ENCODE results near the gene PXYLP1. TPM values are rescaled to one million over a fixed set of nuclear protein-coding genes. Genes with fewer than 3 reads are reported as not detected.

Gene PXYLP1
- total RNA-seq, 1 experiment from 2014 or later = 6.2 TPM

- ATAC-seq (no peak), DNase-seq (no peak)
- intact Hi-C loops (cut with micrococcal nuclease) = no loop called here
- CTCF ChIA-PET = interaction anchor here (0.7 kb wide), 1 partner anchor 644 kb away, joined by 18 read pairs; no protein-coding TSS in a partner anchor
- no peak overlapping the region for H3K4me3 ChIP-seq (ENCODE audit: low read length)
- no peak overlapping the region for H2AFZ ChIP-seq (ENCODE audit: low read length)
- TF ChIP-seq EZH2phosphoT487 (IDR thresholded peaks at IDR 0.05; ENCODE audit: borderline replicate concordance, low read length) (no peak), EZH2 (IDR thresholded peaks at IDR 0.05; ENCODE audit: low read length, unreplicated experiment) (no peak), CTCF (conservative IDR thresholded peaks at IDR 0.05; ENCODE audit: low read depth, low read length) (no peak)
- H3K79me2 ChIP-seq (ENCODE audit: low read length) = no peaks in the 10 kb centered on the region
- peaks cover 11% of the 10 kb centered on the region; the same call in 1 of the 2 replicates for H3K4me1 ChIP-seq (ENCODE audit: insufficient read depth, low read length)
- no peak overlapping the region for H3K27ac ChIP-seq (ENCODE audit: low read length)
- no TSS peak for BruUV-seq (replicated peaks)
- H3K9me2 ChIP-seq (replicated peaks; ENCODE audit: low read length) = no peaks in the 10 kb centered on the region
- no peaks in the 10 kb centered on the region for H3K9me3 ChIP-seq (ENCODE audit: low read length)
- H3K9ac ChIP-seq (ENCODE audit: low read length) = no peak overlapping the region
- H3F3A ChIP-seq (ENCODE audit: low read length, unreplicated experiment) = no peaks in the 10 kb centered on the region
- H4K20me1 ChIP-seq (ENCODE audit: low read length) = no peaks in the 10 kb centered on the region
- H3K27me3 ChIP-seq (ENCODE audit: low read length) = no peaks in the 10 kb centered on the region
- POLR2A ChIA-PET (ENCODE audit: unreplicated experiment) = no interaction called here
- H3K36me3 ChIP-seq (ENCODE audit: low read depth, low read length) = no peaks in the 10 kb centered on the region
- H3K4me2 ChIP-seq (ENCODE audit: low read length) = no peak overlapping the region
Observed at GRCh38 chr3:141233457-141234161, 2.0 kb downstream of the PXYLP1 start.

GRCh38 chr3:141234283-141234682 lies 2.7 kb downstream of the PXYLP1 start:
- TF ChIP-seq EZH2 (IDR thresholded peaks at IDR 0.05; ENCODE audit: low read length, unreplicated experiment) (no peak), EZH2phosphoT487 (IDR thresholded peaks at IDR 0.05; ENCODE audit: borderline replicate concordance, low read length) (no peak), CTCF (conservative IDR thresholded peaks at IDR 0.05; ENCODE audit: low read depth, low read length) (no peak)
- intact Hi-C loops (cut with micrococcal nuclease) = no loop called here
- Histone ChIP-seq H3K4me3 (ENCODE audit: low read length) (no peak overlapping the region), H3K9ac (ENCODE audit: low read length) (no peak overlapping the region), H3K27me3 (ENCODE audit: low read length) (no peaks in the 10 kb centered on the region), H3K9me2 (replicated peaks; ENCODE audit: low read length) (no peaks in the 10 kb centered on the region), H3K4me1 (ENCODE audit: insufficient read depth, low read length) (peaks cover 11% of the 10 kb centered on the region; the same call in 1 of the 2 replicates), H3K27ac (ENCODE audit: low read length) (no peak overlapping the region), H2AFZ (ENCODE audit: low read length) (no peak overlapping the region), H3K4me2 (ENCODE audit: low read length) (no peak overlapping the region), H3K79me2 (ENCODE audit: low read length) (no peaks in the 10 kb centered on the region), H4K20me1 (ENCODE audit: low read length) (no peaks in the 10 kb centered on the region), H3K36me3 (ENCODE audit: low read depth, low read length) (no peaks in the 10 kb centered on the region), H3F3A (ENCODE audit: low read length, unreplicated experiment) (no peaks in the 10 kb centered on the region), H3K9me3 (ENCODE audit: low read length) (no peaks in the 10 kb centered on the region)
- no peak for ATAC-seq
- ChIA-PET CTCF (no interaction called here), POLR2A (ENCODE audit: unreplicated experiment) (no interaction called here)
- no TSS peak for BruUV-seq (replicated peaks)
- DNase-seq = no peak

GRCh38 chr3:141235661-141236171 lies 4.1 kb downstream of the PXYLP1 start:
- POLR2A ChIA-PET (ENCODE audit: unreplicated experiment) = no interaction called here
- H3K9me3 ChIP-seq (ENCODE audit: low read length) = no peaks in the 10 kb centered on the region
- H3K4me3 ChIP-seq (ENCODE audit: low read length) = no peak overlapping the region
- TF ChIP-seq EZH2 (IDR thresholded peaks at IDR 0.05; ENCODE audit: low read length, unreplicated experiment) (no peak), EZH2phosphoT487 (IDR thresholded peaks at IDR 0.05; ENCODE audit: borderline replicate concordance, low read length) (no peak), CTCF (conservative IDR thresholded peaks at IDR 0.05; ENCODE audit: low read depth, low read length) (no peak)
- H3K9me2 ChIP-seq (replicated peaks; ENCODE audit: low read length) = no peaks in the 10 kb centered on the region
- H3K4me1 ChIP-seq (ENCODE audit: insufficient read depth, low read length) = peaks cover 11% of the 10 kb centered on the region; the same call in 1 of the 2 replicates
- no peak overlapping the region for H3K27ac ChIP-seq (ENCODE audit: low read length)
- H3K36me3 ChIP-seq (ENCODE audit: low read depth, low read length) = no peaks in the 10 kb centered on the region
- DNase-seq (no peak), ATAC-seq (no peak)
- BruUV-seq (replicated peaks) = no TSS peak
- H4K20me1 ChIP-seq (ENCODE audit: low read length) = no peaks in the 10 kb centered on the region
- H3K9ac ChIP-seq (ENCODE audit: low read length) = no peak overlapping the region
- no peak overlapping the region for H2AFZ ChIP-seq (ENCODE audit: low read length)
- CTCF ChIA-PET = no interaction called here
- H3K27me3 ChIP-seq (ENCODE audit: low read length) = no peaks in the 10 kb centered on the region
- no peaks in the 10 kb centered on the region for H3K79me2 ChIP-seq (ENCODE audit: low read length)
- H3K4me2 ChIP-seq (ENCODE audit: low read length) = no peak overlapping the region
- intact Hi-C loops (cut with micrococcal nuclease) = no loop called here
- no peaks in the 10 kb centered on the region for H3F3A ChIP-seq (ENCODE audit: low read length, unreplicated experiment)
